ENCODE results near the gene RBP7. TPM values are rescaled to one million over a fixed set of nuclear protein-coding genes. Genes with fewer than 3 reads are reported as not detected.

Gene RBP7
- total RNA-seq: not detected in 2 replicates

DNA sequence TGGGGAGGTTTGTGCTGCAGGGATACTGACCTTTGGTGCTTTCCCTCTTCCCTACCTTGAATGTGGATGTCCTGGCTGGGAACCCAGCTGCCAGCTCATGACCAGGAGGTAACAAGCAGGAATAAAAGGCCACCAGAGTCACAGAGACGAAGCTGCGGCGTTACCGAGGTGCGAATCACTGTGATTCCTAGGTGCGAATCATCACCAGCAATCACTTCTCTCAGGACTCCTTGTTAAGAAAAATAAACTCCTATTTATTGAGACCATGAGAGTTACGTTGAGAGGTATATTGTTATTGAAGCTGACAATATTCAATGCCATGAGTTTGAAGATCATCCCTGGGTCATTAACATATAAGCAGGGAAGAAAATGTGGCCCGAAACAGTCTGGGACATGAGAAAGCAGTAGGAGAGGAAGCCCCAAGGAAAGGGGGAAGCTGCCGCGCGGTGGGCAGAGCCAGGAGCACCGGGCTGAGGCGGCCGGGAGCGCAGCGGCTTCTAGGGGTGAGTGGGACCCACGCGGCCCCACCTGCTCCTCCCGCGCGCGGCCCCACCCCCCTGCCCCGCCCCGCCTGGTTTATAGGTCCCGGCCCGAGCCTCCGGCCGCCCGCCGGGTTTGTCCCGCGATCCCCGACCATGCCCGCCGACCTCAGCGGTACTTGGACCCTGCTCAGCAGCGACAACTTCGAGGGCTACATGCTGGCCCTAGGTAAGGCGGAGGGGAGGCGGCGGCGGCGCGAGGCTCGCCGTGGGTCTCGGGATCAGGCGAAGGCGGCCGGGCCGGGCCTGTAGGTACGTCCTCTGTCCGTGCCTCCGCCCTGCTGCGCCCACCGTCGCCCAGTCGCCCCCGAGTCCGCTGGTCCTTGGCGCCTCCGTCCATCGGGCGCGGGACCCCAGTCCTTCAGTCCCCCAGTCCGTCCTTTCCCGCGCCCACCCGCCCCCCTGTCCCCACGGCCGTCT lies at the start of gene RBP7:
Gene RBP7, plus strand, starts transcription at position 605 of the 959 bp plus-strand sequence. Its CDS starts 31 bp downstream, at position 636.

GRCh38 chr1:10032590-10033358 lies 35.7 kb downstream of the RBP7 start, which contains the start of gene UBE4B:
UBE4B (plus strand) TSS chr1:10032958; CDS start chr1:10033671, 713 bp downstream.

Other genes starting within 250 kb of the RBP7 start
- gene CLSTN1, start 173.3 kb upstream of the RBP7 start, total RNA-seq: 83.4 and 92.7 TPM in 2 replicates
- 20.5 and 20.9 TPM in 2 replicates for gene CTNNBIP1, start 87.0 kb upstream of the RBP7 start, total RNA-seq
- gene LZIC, start 53.8 kb upstream of the RBP7 start, total RNA-seq: 28.8 and 41.8 TPM in 2 replicates
- 19.9 and 20.6 TPM in 2 replicates for gene NMNAT1, start 53.8 kb upstream of the RBP7 start, total RNA-seq
- gene UBE4B, start 35.7 kb downstream of the RBP7 start, total RNA-seq: 19.4 and 21.5 TPM in 2 replicates
- gene KIF1B, start 213.3 kb downstream of the RBP7 start, total RNA-seq: 25.1 and 26.5 TPM in 2 replicates